Smooth muscle cell (in vitro differentiated cells): Measurements from ENCODE around the gene MCU. TPM values are rescaled to one million over a fixed set of nuclear protein-coding genes. Genes with fewer than 3 reads are reported as not detected.
"Not testable (repeated sequence)": the region's sequence is repeated elsewhere in the genome, so short reads cannot be mapped to it uniquely, and the experiment has no call there.

Experiments
- DNase-seq: peaks from one replicate; lab custom pipeline; 2025; ENCODE audit not compliant: unreplicated experiment; lab: John Stamatoyannopoulos, UW
- H2AFZ ChIP-seq: fragments of 200-600 bp; sonication (generic); 2 replicates; pipeline ENCODE4 v1.6.0; 2016; ENCODE audit warnings: antibody characterized with exemption, low read depth, mild to moderate bottlenecking
- H3F3A ChIP-seq: fragments of 200-600 bp; sonication (generic); 2 replicates; pipeline ENCODE4 v1.6.0; 2017; ENCODE audit warnings: antibody characterized with exemption, low read depth
- H3K27ac ChIP-seq: fragments of 200-600 bp; sonication (generic); 2 replicates; pipeline ENCODE4 v1.5.1; 2016; ENCODE audit warnings: low read depth, mild to moderate bottlenecking
- H3K27me3 ChIP-seq: fragments of 200-600 bp; sonication (generic); 2 replicates; pipeline ENCODE4 v1.6.1; 2016; ENCODE audit warnings: low read depth, mild to moderate bottlenecking
- H3K36me3 ChIP-seq: fragments of 200-600 bp; sonication (generic); 2 replicates; pipeline ENCODE4 v1.5.1; 2016; ENCODE audit warnings: low read depth
- H3K4me1 ChIP-seq: fragments of 200-600 bp; sonication (generic); 2 replicates; pipeline ENCODE4 v1.5.1; 2016; ENCODE audit warnings: low read depth
- H3K4me2 ChIP-seq: fragments of 200-600 bp; sonication (generic); 2 replicates; pipeline ENCODE4 v1.6.0; 2016; ENCODE audit warnings: mild to moderate bottlenecking
- H3K4me3 ChIP-seq: fragments of 200-600 bp; sonication (generic); 2 replicates; pipeline ENCODE4 v1.5.1; 2016; ENCODE audit warnings: mild to moderate bottlenecking
- H3K79me2 ChIP-seq: fragments of 200-600 bp; sonication (generic); 2 replicates; pipeline ENCODE4 v1.6.0; 2016; ENCODE audit warnings: low read depth, mild to moderate bottlenecking
- H3K9ac ChIP-seq: fragments of 200-600 bp; sonication (generic); 2 replicates; pipeline ENCODE4 v1.6.0; 2016; ENCODE audit warnings: low read depth
- H3K9me3 ChIP-seq: fragments of 200-600 bp; sonication (generic); replicated peaks from 2 replicates; pipeline ENCODE4 v1.5.1; 2016; ENCODE audit warnings: low read depth
- H4K20me1 ChIP-seq: fragments of 200-600 bp; sonication (generic); 2 replicates; pipeline ENCODE4 v1.6.0; 2016; ENCODE audit warnings: low read depth
- WGBS: methylation state at CpG from one replicate; pipeline ENCODE4 v1.1.7; 2016; ENCODE audit warnings: low lambda C conversion rate; 5-methylcytosine and 5-hydroxymethylcytosine counted together
- polyA plus RNA-seq: library from polyadenylated mRNA; unstranded; fragments of >200 nt; fragmentation: Nextera tagmentation; extraction: Ambion mirVana; gene quantifications from 2 replicates; pipeline ENCODE4 v1.2.1, GENCODE V29; 2016
- total RNA-seq: library from RNA; depleted of rRNA; stranded (reverse); fragments of >200 nt; gene quantifications from 2 replicates; pipeline ENCODE4 v1.2.3, GENCODE V29; 2014
- TF ChIP-seq, protein P1 (sequence below): fragments of 200-600 bp; sonication (generic); IDR thresholded peaks from 2 replicates; pipeline ENCODE4 v1.5.1; 2017; ENCODE audit warnings: borderline replicate concordance, mild to moderate bottlenecking, antibody characterized with exemption; ENCODE audit not compliant: insufficient read depth, poor library complexity, severe bottlenecking

Gene MCU
- total and polyA plus RNA-seq, 2 experiments from 2014 or later: 15.4 to 30.4 TPM

DNA sequence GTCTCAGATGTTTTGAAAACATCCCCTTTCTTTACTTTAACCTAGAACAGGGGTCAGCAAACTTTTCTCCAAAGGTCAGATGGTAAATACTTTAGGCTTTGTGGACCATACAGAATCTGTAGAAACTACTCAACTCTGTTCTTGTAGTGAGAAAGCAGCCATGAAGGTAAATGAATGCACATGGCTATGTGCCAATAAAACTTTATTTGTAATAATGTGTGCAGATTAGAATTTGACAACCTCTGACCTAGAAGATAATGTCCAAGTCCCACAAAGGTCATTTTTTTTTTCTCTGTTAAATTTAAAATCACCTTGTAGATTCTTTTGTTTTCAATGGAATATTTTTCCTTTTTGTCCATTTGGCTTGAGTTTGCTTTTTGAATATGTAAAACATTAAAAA is 218.8 kb downstream of the MCU start:
- H2AFZ ChIP-seq: no peak overlapping the region
- TF ChIP-seq, protein P1, sequence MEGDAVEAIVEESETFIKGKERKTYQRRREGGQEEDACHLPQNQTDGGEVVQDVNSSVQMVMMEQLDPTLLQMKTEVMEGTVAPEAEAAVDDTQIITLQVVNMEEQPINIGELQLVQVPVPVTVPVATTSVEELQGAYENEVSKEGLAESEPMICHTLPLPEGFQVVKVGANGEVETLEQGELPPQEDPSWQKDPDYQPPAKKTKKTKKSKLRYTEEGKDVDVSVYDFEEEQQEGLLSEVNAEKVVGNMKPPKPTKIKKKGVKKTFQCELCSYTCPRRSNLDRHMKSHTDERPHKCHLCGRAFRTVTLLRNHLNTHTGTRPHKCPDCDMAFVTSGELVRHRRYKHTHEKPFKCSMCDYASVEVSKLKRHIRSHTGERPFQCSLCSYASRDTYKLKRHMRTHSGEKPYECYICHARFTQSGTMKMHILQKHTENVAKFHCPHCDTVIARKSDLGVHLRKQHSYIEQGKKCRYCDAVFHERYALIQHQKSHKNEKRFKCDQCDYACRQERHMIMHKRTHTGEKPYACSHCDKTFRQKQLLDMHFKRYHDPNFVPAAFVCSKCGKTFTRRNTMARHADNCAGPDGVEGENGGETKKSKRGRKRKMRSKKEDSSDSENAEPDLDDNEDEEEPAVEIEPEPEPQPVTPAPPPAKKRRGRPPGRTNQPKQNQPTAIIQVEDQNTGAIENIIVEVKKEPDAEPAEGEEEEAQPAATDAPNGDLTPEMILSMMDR: no peak

GRCh38 chr10:72911758-72912157 is 219.8 kb downstream of the MCU start:
- Histone ChIP-seq H3K4me2 (no peak overlapping the region), H3K4me3 (no peak overlapping the region), H3K79me2 (no peaks in the 10 kb centered on the region), H3F3A (no peaks in the 10 kb centered on the region), H3K9me3 (no peaks in the 10 kb centered on the region), H4K20me1 (no peaks in the 10 kb centered on the region), H3K27ac (no peak overlapping the region), H2AFZ (no peak overlapping the region), H3K27me3 (no peaks in the 10 kb centered on the region), H3K36me3 (no peaks in the 10 kb centered on the region), H3K9ac (no peak overlapping the region), H3K4me1 (no peaks in the 10 kb centered on the region)
- no peak for DNase-seq
- WGBS: 92% methylated on average over 2 of the region's 2 CpGs
- TF ChIP-seq, protein P1: no peak

More for the DNA sequence above, 218.8 kb downstream of the MCU start:
- Histone ChIP-seq H3K36me3 (no peaks in the 10 kb centered on the region), H3K27me3 (no peaks in the 10 kb centered on the region), H3K4me1 (no peaks in the 10 kb centered on the region), H3K79me2 (no peaks in the 10 kb centered on the region), H3F3A (no peaks in the 10 kb centered on the region), H4K20me1 (no peaks in the 10 kb centered on the region), H3K4me3 (no peak overlapping the region), H3K4me2 (no peak overlapping the region), H3K27ac (no peak overlapping the region), H3K9me3 (no peaks in the 10 kb centered on the region), H3K9ac (no peak overlapping the region)
- no peak for DNase-seq

GRCh38 chr10:72912736-72913135 is 220.8 kb downstream of the MCU start:
- Histone ChIP-seq H2AFZ (no peak overlapping the region), H3F3A (no peaks in the 10 kb centered on the region), H3K4me2 (no peak overlapping the region), H3K4me3 (no peak overlapping the region), H3K79me2 (no peaks in the 10 kb centered on the region), H3K27me3 (no peaks in the 10 kb centered on the region), H3K9me3 (no peaks in the 10 kb centered on the region), H3K9ac (no peak overlapping the region), H3K36me3 (no peaks in the 10 kb centered on the region), H3K4me1 (no peaks in the 10 kb centered on the region), H4K20me1 (no peaks in the 10 kb centered on the region), H3K27ac (no peak overlapping the region)
- TF ChIP-seq, protein P1: no peak
- no peak for DNase-seq
- 82% methylated on average over 4 of the region's 4 CpGs for WGBS

GRCh38 chr10:72913287-72913686 is 221.3 kb downstream of the MCU start:
- Histone ChIP-seq H3K27me3 (no peaks in the 10 kb centered on the region), H3K36me3 (no peaks in the 10 kb centered on the region), H3F3A (no peaks in the 10 kb centered on the region), H4K20me1 (no peaks in the 10 kb centered on the region), H3K4me2 (no peak overlapping the region), H3K27ac (no peak overlapping the region), H3K9ac (no peak overlapping the region), H3K4me3 (no peak overlapping the region), H3K9me3 (no peaks in the 10 kb centered on the region), H3K79me2 (no peaks in the 10 kb centered on the region), H2AFZ (no peak overlapping the region), H3K4me1 (no peaks in the 10 kb centered on the region)
- no peak for DNase-seq
- WGBS: 83% methylated on average over 7 of the region's 7 CpGs
- TF ChIP-seq, protein P1: no peak

DNA sequence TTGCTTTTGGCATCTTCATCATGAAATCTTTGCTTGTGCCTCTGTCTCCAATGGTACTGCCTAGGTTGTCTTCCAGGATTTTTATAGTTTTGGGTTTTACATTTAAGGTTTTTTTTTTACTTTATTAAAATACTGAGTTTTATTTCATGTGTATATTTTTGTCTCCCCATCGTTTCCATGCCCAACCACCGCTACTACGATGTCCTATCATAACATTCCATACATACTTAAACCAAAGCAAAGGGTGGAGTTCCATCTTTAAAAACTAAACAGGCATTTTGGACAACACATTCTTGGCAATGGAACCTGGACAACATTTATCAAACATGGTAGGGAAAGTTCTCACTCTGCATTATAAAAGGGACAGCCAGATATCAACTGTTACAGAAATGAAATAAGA is 225.3 kb downstream of the MCU start:
- not testable (repeated sequence) for H3K4me1 ChIP-seq, H2AFZ ChIP-seq, H3K9ac ChIP-seq, H3K36me3 ChIP-seq, H3K79me2 ChIP-seq, DNase-seq, H3K4me3 ChIP-seq, H3K4me2 ChIP-seq, H3F3A ChIP-seq, H4K20me1 ChIP-seq, H3K27me3 ChIP-seq, H3K27ac ChIP-seq, H3K9me3 ChIP-seq
- 97% methylated on average over 3 of the region's 3 CpGs for WGBS

DNA sequence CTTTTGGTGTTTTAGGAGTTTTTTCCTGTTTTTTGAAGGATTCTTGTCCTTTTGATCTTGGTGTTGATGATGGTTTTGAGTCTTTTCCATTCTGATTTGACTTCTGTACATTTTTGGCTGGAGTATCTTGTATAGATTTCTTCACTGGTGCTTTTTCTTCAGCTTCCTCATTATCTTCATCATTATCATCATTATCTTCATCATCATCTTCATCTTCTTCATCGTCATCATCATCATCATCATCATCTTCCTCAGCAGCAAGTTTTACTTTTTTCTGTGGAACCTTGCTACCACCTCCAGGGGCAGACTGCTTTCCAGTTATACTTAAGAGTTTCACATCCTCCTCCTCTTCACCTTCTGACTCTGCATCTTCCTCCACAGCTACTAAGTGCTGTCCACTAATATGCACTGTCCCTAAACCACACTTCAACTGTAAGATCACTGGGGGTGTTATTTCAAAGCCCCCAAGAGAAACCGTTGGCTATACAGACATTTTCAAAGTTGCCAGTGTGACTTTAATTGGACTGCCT is 225.9 kb downstream of the MCU start:
- H3K27me3 ChIP-seq, H4K20me1 ChIP-seq, H3K4me3 ChIP-seq, H3K4me1 ChIP-seq, H3K36me3 ChIP-seq, H3F3A ChIP-seq, H3K27ac ChIP-seq, H3K79me2 ChIP-seq, H2AFZ ChIP-seq, H3K9me3 ChIP-seq, DNase-seq, H3K9ac ChIP-seq, H3K4me2 ChIP-seq: not testable (repeated sequence)
- 93% methylated on average over 2 of the region's 2 CpGs for WGBS
